ENCODE results near the gene PLEKHG3. TPM values are rescaled to one million over a fixed set of nuclear protein-coding genes. Genes with fewer than 3 reads are reported as not detected.

Gene PLEKHG3
- total and polyA plus RNA-seq, 4 donors = 8.4 to 21.3 (median 14.6) TPM

- H3K9me3 ChIP-seq (ENCODE audit: control insufficient read depth in 4 of 4, low read length in 3 of 4) = no peaks in the 10 kb centered on the region
- no peaks in the 10 kb centered on the region for H3K27me3 ChIP-seq (ENCODE audit: control insufficient read depth in 4 of 4, insufficient read depth in 4 of 4, low read length in 3 of 4)
- H3K27ac ChIP-seq (ENCODE audit: low read depth in 1 of 2, low read length in 2 of 2) = no peak overlapping the region
- DNase-seq (ENCODE audit: low spot score) = no peak
- TF ChIP-seq RXRA (IDR thresholded peaks at IDR 0.05) (no peak), EGR1 (IDR thresholded peaks at IDR 0.05; ENCODE audit: low read depth in 2 of 2) (no peak), FOXA1 (IDR thresholded peaks at IDR 0.05) (no peak), NR2F2 (IDR thresholded peaks at IDR 0.05) (no peak), GABPA (IDR thresholded peaks at IDR 0.05 in 1 of 2, conservative IDR thresholded peaks at IDR 0.05 in 1 of 2) (no peak), JUND (IDR thresholded peaks at IDR 0.05) (no peak), REST (IDR thresholded peaks at IDR 0.05) (no peak), YY1 (IDR thresholded peaks at IDR 0.05) (no peak), RAD21 (IDR thresholded peaks at IDR 0.05) (no peak), ZBTB33 (IDR thresholded peaks at IDR 0.05) (no peak)
- TF ChIP-seq, protein P1, sequence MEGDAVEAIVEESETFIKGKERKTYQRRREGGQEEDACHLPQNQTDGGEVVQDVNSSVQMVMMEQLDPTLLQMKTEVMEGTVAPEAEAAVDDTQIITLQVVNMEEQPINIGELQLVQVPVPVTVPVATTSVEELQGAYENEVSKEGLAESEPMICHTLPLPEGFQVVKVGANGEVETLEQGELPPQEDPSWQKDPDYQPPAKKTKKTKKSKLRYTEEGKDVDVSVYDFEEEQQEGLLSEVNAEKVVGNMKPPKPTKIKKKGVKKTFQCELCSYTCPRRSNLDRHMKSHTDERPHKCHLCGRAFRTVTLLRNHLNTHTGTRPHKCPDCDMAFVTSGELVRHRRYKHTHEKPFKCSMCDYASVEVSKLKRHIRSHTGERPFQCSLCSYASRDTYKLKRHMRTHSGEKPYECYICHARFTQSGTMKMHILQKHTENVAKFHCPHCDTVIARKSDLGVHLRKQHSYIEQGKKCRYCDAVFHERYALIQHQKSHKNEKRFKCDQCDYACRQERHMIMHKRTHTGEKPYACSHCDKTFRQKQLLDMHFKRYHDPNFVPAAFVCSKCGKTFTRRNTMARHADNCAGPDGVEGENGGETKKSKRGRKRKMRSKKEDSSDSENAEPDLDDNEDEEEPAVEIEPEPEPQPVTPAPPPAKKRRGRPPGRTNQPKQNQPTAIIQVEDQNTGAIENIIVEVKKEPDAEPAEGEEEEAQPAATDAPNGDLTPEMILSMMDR (IDR thresholded peaks at IDR 0.05; ENCODE audit: low read depth, low read length, missing input control) = no peak
- TF ChIP-seq, protein P2, sequence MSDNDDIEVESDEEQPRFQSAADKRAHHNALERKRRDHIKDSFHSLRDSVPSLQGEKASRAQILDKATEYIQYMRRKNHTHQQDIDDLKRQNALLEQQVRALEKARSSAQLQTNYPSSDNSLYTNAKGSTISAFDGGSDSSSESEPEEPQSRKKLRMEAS (IDR thresholded peaks at IDR 0.05) = no peak
- no peak overlapping the region for H3K9ac ChIP-seq (ENCODE audit: low read depth in 1 of 2, low read length in 2 of 2)
- H3K4me1 ChIP-seq (ENCODE audit: control insufficient read depth in 4 of 4, insufficient read depth in 4 of 4, low read length in 3 of 4) = peaks cover 0 to 4% (median 2%) of the 10 kb centered on the region in 4 donors
- peaks cover 12 to 52% (median 34%) of the 10 kb centered on the region in 4 donors for H3K36me3 ChIP-seq (ENCODE audit: control insufficient read depth in 4 of 4, insufficient read depth in 3 of 4, low read depth in 1 of 4, low read length in 3 of 4)
- 91% methylated on average over 1 of the region's 1 CpG for WGBS
- H3K4me3 ChIP-seq (ENCODE audit: low read depth in 1 of 3, low read length in 3 of 3) = no peak overlapping the region
Observed at GRCh38 chr14:64730061-64730440, 25.8 kb downstream of the PLEKHG3 start.

- Histone ChIP-seq H3K36me3 (ENCODE audit: control insufficient read depth in 4 of 4, insufficient read depth in 3 of 4, low read depth in 1 of 4, low read length in 3 of 4) (peaks cover 12 to 52% (median 34%) of the 10 kb centered on the region in 4 donors), H3K27ac (ENCODE audit: low read depth in 1 of 2, low read length in 2 of 2) (no peak overlapping the region), H3K9ac (ENCODE audit: low read depth in 1 of 2, low read length in 2 of 2) (no peak overlapping the region), H3K4me3 (ENCODE audit: low read depth in 1 of 3, low read length in 3 of 3) (no peak overlapping the region), H3K4me1 (ENCODE audit: control insufficient read depth in 4 of 4, insufficient read depth in 4 of 4, low read length in 3 of 4) (peaks cover 0 to 4% (median under 1%) of the 10 kb centered on the region in 4 donors), H3K27me3 (ENCODE audit: control insufficient read depth in 4 of 4, insufficient read depth in 4 of 4, low read length in 3 of 4) (no peaks in the 10 kb centered on the region), H3K9me3 (ENCODE audit: control insufficient read depth in 4 of 4, low read length in 3 of 4) (no peaks in the 10 kb centered on the region)
- no peak for DNase-seq (ENCODE audit: low spot score)
- WGBS = 97% methylated on average over 12 of the region's 12 CpGs
- TF ChIP-seq FOXA1 (IDR thresholded peaks at IDR 0.05) (no peak), RAD21 (IDR thresholded peaks at IDR 0.05) (no peak), REST (IDR thresholded peaks at IDR 0.05) (no peak), HNF4A (conservative IDR thresholded peaks at IDR 0.05) (no peak), FOXA2 (IDR thresholded peaks at IDR 0.05) (no peak), ZBTB33 (IDR thresholded peaks at IDR 0.05) (no peak), TAF1 (conservative IDR thresholded peaks at IDR 0.05) (no peak), JUND (IDR thresholded peaks at IDR 0.05) (no peak)
- TF ChIP-seq, protein P1 (IDR thresholded peaks at IDR 0.05; ENCODE audit: low read depth, low read length, missing input control) = no peak
- TF ChIP-seq, protein P2 (IDR thresholded peaks at IDR 0.05) = no peak
Observed at GRCh38 chr14:64730681-64731080, 26.5 kb downstream of the PLEKHG3 start.

Data from liver (tissue), 9 donors.